HG03460 (cell line): Measurements from ENCODE around the gene EDNRB.
"Not testable (repeated sequence)": the region's sequence is repeated elsewhere in the genome, so short reads cannot be mapped to it uniquely, and the experiment has no call there.

Experiments used
- ATAC-seq: cut with Tn5 transposase; IDR thresholded peaks from one replicate; pipeline ENCODE4 v1.9.1; 2021; ENCODE audit not compliant: unreplicated experiment

EDNRB gene

GRCh38 chr13:77848050-77848449 is 70.6 kb downstream of the EDNRB start:
- not testable (repeated sequence) for ATAC-seq

- no peak for ATAC-seq
Observed at GRCh38 chr13:77846173-77846572, 72.5 kb downstream of the EDNRB start.
